HUES48 (cell line): ENCODE data around the gene MAGOH.
"Not testable (repeated sequence)": the region's sequence is repeated elsewhere in the genome, so short reads cannot be mapped to it uniquely, and the experiment has no call there.

Source experiments
- H3K27ac ChIP-seq: one replicate; pipeline ENCODE4 v1.7.0; 2013; ENCODE audit warnings: low read depth, low read length, inconsistent platforms
- H3K27me3 ChIP-seq: 2 replicates; pipeline ENCODE4 v1.6.1; 2013; ENCODE audit warnings: mild to moderate bottlenecking, low read length; ENCODE audit not compliant: control insufficient read depth, insufficient read depth
- H3K36me3 ChIP-seq: 2 replicates; pipeline ENCODE4 v1.6.1; 2013; ENCODE audit warnings: low read length; ENCODE audit not compliant: control insufficient read depth, insufficient read depth
- H3K4me1 ChIP-seq: 2 replicates; pipeline ENCODE4 v1.6.1; 2013; ENCODE audit warnings: mild to moderate bottlenecking, low read length; ENCODE audit not compliant: control insufficient read depth, insufficient read depth
- H3K4me3 ChIP-seq: 2 replicates; pipeline ENCODE4 v1.5.1; 2013; ENCODE audit warnings: mild to moderate bottlenecking, low read depth, low read length
- H3K9ac ChIP-seq: 2 replicates; pipeline ENCODE4 v1.6.1; 2013; ENCODE audit warnings: mild to moderate bottlenecking, low read depth, low read length, moderate library complexity
- H3K9me3 ChIP-seq: 2 replicates; pipeline ENCODE4 v1.6.1; 2013; ENCODE audit warnings: low read length; ENCODE audit not compliant: control insufficient read depth, insufficient read depth

MAGOH gene

DNA sequence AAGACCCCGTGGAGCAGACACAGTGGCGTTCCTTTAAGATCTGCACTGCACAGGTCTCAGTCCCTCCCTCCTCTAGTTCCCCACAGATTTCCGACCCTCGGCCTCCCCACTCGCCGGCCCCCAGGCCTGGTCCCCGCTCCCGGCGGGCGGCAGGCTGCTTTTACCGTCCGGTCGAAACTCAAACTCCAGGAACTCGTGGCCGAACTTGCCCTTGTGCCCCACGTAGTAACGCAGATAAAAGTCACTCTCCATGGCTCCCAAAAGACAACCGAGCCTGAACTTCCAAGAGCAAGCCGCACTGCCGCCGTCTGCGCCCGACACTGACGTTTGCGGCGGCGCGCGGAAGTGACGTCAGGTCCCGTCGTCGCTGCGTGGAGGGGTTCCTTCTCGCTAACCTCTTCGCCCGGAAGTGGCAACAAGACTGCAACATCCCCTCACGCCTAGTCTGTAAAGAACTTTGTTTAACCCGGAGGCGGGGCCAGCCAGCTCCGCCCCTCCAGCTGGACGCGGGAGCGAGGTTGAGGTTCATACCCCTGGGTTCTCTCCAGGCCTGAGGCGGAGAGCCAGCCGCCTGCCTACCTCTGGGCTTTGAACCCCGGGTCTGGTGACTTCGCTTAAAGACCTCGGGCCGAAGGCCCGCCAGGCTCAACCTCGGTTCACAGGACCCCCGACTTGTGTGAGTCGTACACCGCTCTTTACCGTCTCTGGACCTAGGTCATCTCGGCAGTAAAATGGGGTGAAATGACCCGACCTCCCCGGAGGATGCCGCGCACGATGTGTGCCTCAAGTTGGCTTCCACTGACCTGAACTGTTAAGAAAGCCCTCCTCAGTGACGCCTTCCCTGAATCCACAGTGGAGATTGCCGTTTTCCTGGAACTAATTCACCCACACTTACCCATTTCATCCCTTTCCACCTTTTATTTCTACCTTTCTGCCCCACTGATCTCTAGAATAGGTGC, at the start of gene MAGOH:
TSS of gene MAGOH (minus strand) at position 322 of the 959 bp plus-strand sequence. CDS start at position 252, 70 bp downstream.
- Histone ChIP-seq H3K9me3 (no peaks in the 10 kb centered on the region), H3K9ac (peak within 1 kb of the TSS; percentile 85), H3K27ac (peak within 1 kb of the TSS; percentile 83), H3K27me3 (no peaks in the 10 kb centered on the region), H3K36me3 (peaks cover 26% of the 10 kb centered on the region), H3K4me1 (no peaks in the 10 kb centered on the region), H3K4me3 (peak within 1 kb of the TSS; percentile 95)

DNA sequence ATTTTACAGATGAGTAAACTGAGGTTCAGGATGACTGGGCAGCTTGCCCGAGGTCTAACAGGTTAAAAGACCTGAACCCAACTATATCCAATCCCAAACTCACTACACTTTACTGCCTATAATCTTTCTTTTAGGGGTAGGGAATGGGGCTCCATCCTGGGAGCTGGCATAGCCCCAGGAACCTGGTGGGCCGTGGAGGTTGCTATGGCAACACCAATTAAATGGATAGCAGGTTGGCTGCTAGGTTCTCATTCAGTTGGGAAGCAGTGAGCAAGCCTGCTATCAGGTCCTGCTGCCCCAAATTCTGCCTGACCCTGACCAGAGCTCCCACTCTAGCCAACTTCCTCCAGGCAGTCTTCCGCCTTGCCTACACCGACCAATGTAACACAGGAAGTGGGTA, 48.6 kb upstream of the MAGOH start:
- H3K9ac ChIP-seq: no peak overlapping the region

DNA sequence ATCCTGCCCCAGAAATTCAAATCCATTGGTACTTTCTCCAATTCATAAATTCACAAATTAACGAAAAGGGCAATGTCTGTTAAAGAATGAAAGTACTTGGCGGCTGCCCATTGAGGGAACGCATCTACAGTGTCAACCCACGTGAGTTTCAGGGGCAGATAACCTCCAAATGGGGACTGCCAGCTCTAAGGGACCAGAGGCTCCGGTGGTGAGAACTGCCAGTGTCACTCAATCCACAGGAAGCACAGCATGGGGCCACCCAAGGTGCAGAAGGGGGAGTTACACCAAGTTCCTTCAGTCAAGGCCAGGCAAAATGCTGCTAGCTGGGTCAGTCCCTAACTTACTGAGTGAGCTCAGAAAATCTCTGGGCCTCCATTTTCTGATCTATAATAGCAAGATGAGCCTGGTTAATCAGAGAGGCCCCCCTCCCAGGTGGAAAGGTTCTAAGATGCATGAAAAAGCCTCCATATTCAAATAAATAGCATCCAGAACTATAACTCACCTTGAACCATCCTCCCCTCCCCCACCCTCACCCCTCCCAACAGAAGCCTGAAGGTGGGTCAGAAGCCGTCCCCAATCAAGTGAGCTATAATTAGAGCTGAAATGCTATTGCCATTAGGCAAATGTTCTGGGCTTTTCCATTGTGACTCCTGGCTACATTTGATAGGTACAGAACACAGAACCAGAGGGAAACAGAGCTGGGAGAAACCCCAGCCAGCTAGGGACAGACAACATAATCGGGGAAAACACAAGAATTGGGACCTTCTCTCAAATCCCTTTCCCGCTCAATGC, 47.8 kb upstream of the MAGOH start:
- H3K27ac ChIP-seq: no peak overlapping the region
- no peak overlapping the region for H3K9ac ChIP-seq
- H3K36me3 ChIP-seq: peaks cover 66% of the 10 kb centered on the region
- no peaks in the 10 kb centered on the region for H3K9me3 ChIP-seq
- H3K27me3 ChIP-seq: no peaks in the 10 kb centered on the region
- H3K4me1 ChIP-seq: peaks cover 4% of the 10 kb centered on the region; the same call in 1 of the 2 replicates
- H3K4me3 ChIP-seq: no peak overlapping the region

More for the DNA sequence above, 48.6 kb upstream of the MAGOH start:
- Histone ChIP-seq H3K4me3 (no peak overlapping the region), H3K4me1 (peaks cover 4% of the 10 kb centered on the region; the same call in 1 of the 2 replicates), H3K27ac (no peak overlapping the region), H3K27me3 (no peaks in the 10 kb centered on the region), H3K36me3 (peaks cover 61% of the 10 kb centered on the region), H3K9me3 (no peaks in the 10 kb centered on the region)

DNA sequence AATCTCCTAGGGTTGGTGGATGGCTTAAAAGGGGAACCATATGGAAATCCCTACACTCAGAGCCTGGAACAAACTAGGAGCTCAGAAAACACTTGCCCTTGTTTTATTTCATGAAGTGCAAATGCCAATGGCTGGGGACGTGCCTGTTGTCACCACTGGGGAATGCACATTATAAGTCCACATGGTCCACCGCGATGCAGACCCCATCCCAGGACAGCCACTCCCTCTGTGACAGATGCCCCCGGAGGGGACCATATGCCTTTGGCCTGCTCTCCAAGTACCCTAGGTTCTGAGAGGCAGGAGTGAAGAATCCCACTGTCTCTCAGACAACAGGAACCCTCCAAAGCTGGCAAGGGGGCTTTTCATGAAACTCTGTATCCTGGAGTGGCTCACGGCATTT, 47.2 kb upstream of the MAGOH start:
- Histone ChIP-seq H3K27ac (no peak overlapping the region), H3K4me1 (peaks cover 4% of the 10 kb centered on the region; the same call in 1 of the 2 replicates), H3K27me3 (no peaks in the 10 kb centered on the region), H3K9me3 (no peaks in the 10 kb centered on the region), H3K36me3 (peaks cover 72% of the 10 kb centered on the region), H3K4me3 (no peak overlapping the region), H3K9ac (no peak overlapping the region)

DNA sequence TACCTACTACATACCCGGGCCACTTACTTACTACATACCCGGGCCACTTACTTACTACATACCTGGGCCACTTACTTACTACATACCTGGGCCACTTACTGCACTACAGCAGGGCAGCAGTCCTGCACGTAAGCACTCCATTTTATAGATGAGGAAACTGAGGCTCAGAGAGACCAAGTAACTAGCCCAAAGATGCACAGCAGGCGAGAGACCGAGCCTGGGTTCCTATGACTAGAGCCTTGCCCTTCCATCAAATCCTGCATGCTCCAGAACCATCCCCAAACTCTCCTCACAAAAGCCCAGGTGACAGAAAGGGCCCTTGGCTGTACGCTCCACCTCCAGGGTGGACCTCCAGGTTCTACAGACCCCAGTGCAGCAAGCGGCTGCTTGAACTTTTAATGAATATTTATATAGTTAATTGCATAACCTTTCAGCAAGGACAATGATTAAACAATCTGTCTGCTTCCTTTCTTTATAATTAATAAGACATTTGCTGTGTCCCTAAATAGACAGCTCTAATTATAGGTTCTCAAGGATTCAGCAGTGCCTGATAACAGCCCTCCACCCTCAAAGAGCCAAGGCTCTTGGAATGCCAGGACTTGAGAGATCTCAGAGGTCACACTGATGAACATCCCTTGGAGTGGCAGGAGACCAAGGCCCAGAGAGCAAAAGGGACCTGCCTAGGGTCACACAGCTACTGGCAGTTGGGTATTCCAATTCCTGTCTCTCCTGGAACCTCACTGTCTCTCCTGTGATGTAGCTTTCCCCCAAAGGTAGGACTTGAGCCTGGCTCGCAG, 46.1 kb upstream of the MAGOH start:
- Histone ChIP-seq H3K27ac (no peak overlapping the region), H3K27me3 (no peaks in the 10 kb centered on the region), H3K4me3 (no peak overlapping the region), H3K4me1 (peaks cover 4% of the 10 kb centered on the region; the same call in 1 of the 2 replicates), H3K36me3 (peaks cover 71% of the 10 kb centered on the region), H3K9ac (no peak overlapping the region), H3K9me3 (no peaks in the 10 kb centered on the region)

DNA sequence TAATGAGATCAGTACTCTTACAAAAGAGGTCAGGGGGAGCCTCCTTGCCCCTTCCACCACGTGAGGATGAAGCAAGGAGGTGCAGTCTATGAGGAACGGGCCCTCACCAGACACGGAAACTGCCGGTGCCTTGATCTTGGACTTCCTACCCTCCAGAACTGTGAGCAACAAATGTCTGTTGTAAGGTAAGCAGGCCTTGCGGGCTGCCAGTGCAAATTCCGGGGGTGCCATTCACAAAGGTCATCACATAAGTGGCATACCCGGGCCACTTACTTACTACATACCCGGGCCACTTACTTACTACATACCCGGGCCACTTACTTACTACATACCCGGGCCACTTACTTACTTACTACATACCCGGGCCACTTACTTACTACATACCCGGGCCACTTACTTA, 44.8 kb upstream of the MAGOH start:
- not testable (repeated sequence) for H3K9me3 ChIP-seq, H3K27ac ChIP-seq, H3K4me3 ChIP-seq, H3K27me3 ChIP-seq, H3K9ac ChIP-seq, H3K4me1 ChIP-seq
- peaks cover 66% of the 10 kb centered on the region for H3K36me3 ChIP-seq

DNA sequence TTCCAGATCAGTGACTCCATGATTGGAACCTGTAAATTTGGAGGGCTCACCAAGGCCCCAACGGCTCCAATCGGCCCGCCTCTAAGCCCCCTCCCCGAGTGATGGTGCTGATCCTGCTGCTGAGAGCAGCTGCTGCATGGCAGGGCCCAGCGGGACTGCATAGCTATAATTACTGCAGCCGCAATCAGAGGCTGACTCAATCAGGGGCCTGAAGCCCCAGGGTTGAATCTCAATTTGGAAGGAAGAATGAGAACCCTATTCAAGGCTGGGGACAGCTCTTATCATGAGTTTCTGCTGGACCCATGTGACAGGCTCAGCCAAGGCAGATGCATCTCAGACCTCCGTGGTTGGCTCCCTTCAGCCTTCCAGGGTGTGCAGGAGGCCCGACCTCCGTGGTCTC, 42.8 kb upstream of the MAGOH start:
- Histone ChIP-seq H3K9me3 (no peaks in the 10 kb centered on the region), H3K27me3 (no peaks in the 10 kb centered on the region), H3K36me3 (peaks cover 63% of the 10 kb centered on the region), H3K27ac (no peak overlapping the region), H3K4me1 (no peaks in the 10 kb centered on the region), H3K9ac (no peak overlapping the region), H3K4me3 (no peak overlapping the region)

DNA sequence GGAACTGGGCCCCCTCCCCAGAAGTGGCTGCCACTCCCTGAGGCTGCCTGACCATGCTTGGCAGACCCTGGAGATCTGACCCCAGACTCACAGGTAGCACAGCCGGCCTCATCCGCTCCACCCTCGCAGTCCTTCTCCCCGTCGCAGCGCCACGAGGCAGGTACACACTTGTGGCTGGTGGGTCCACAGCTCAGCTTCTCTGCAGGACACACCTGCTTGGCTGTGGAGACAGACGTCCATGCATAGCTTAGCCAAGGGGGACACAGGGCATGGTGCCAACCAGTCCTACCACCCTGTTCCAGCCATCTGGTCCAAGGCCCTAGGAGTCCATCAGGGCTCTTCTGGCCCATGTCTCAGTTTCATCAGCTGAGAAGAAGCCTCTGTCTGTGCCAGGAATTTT, 42.2 kb upstream of the MAGOH start:
- H3K9me3 ChIP-seq: no peaks in the 10 kb centered on the region
- no peak overlapping the region for H3K9ac ChIP-seq
- no peak overlapping the region for H3K27ac ChIP-seq
- H3K4me1 ChIP-seq: no peaks in the 10 kb centered on the region
- H3K4me3 ChIP-seq: no peak overlapping the region
- no peaks in the 10 kb centered on the region for H3K27me3 ChIP-seq
- peaks cover 64% of the 10 kb centered on the region for H3K36me3 ChIP-seq

DNA sequence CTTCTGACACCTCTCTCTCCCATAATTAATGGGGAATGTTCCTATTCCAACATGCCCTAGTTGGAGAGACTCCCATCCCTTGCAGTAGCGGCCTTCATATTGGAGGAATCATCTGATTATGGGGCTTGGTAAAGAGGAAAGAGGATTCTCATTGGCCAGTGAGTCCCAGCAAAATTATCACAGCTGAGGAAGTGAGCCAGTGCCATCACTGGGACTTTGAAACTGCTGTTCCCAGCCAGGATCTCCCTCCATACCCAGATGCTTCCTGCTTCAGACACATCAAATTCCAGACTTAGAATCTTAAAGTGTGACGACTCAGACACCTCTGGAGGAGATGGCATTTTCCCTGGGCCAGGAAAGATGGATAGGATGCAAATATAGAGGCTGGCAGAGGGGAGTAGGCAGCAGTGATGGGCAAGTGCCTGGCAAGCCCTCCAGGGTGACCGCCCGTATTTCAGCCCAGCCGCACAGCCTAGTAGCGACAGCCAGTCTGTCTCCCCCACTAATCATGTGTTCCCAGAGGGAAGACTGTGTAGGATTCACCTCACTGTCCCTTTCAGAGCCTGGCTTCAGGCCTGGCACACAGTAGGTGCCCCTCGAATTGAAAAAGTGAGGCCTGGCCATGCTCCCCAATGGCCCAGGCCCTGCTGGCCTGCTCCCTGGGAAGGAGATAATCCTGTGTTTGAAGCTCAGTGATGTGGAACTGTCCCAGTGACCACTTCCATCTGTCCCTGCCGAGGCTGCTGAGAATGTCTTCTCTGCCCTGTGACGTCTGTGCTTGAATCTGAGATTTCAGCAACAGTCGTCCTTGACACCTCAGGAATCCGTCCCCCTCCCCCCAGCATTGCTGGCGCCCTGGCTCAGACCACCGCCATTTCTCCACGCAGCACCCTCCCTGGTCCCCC, 41.2 kb upstream of the MAGOH start:
- H3K9ac ChIP-seq: no peak overlapping the region
- H3K27ac ChIP-seq: no peak overlapping the region
- peaks cover 63% of the 10 kb centered on the region for H3K36me3 ChIP-seq
- no peaks in the 10 kb centered on the region for H3K9me3 ChIP-seq
- H3K27me3 ChIP-seq: no peaks in the 10 kb centered on the region
- H3K4me3 ChIP-seq: no peak overlapping the region
- no peaks in the 10 kb centered on the region for H3K4me1 ChIP-seq

DNA sequence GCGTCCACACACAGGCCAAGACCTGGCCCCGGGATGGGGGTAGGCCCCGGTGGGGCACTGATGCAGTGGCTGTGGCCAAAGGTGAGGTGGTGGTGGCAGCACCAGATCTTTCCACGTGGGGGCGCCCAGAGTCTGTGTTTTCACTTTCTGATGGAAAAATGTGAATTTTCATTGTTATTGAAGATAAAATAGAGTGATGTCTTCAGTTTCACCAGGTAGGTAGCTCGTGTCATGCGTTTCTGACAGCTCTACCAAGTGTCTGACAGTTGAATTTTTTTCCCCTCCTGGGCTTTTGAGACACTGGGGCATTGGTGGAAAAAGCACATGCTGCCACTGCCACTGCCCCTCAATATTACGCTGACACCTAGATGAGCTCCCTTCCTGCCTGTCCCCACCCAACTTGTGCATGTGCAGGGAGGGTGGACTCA, 40.0 kb upstream of the MAGOH start:
- Histone ChIP-seq H3K36me3 (peaks cover 70% of the 10 kb centered on the region), H3K4me3 (no peak overlapping the region), H3K9me3 (no peaks in the 10 kb centered on the region), H3K9ac (no peak overlapping the region), H3K27me3 (no peaks in the 10 kb centered on the region), H3K27ac (no peak overlapping the region), H3K4me1 (no peaks in the 10 kb centered on the region)
